HL-60 (cell line): ENCODE results near the gene DDX23.
A peak's percentile ranks its signal among the peaks of the same experiment; 100 is the strongest.

Experiments
- DNase-seq, 2 experiments: peaks; one replicate each; pipeline ENCODE4 v3.0.0-alpha.2; 2010 to 2020; ENCODE audit warnings: low read depth in 1 of 2, low spot score in 1 of 2
- H3K27ac ChIP-seq: fragments of 250-450 bp; sonication (Bioruptor Pico); replicated peaks from 2 replicates; pipeline ENCODE4 v1.5.1; 2020; ENCODE audit warnings: mild to moderate bottlenecking, moderate library complexity
- H3K27me3 ChIP-seq: fragments of 250-450 bp; sonication (Bioruptor Pico); 2 replicates; pipeline ENCODE4 v1.5.1; 2021; ENCODE audit warnings: mild to moderate bottlenecking, moderate library complexity; ENCODE audit not compliant: insufficient read depth, poor library complexity, severe bottlenecking
- H3K4me3 ChIP-seq: replicated peaks from 2 replicates; pipeline ENCODE4 v1.5.1; 2011; ENCODE audit warnings: mild to moderate bottlenecking, control low read depth, low read length; ENCODE audit not compliant: insufficient read depth
- CTCF ChIP-seq: IDR thresholded peaks from one replicate; pipeline ENCODE4 v1.5.1; 2011; ENCODE audit warnings: low read length, control low read depth, inconsistent platforms; ENCODE audit not compliant: insufficient read depth
- GABPA ChIP-seq: IDR thresholded peaks from 2 replicates; pipeline ENCODE4 v1.6.1; 2012; ENCODE audit warnings: low read depth
- POLR2AphosphoS5 ChIP-seq: IDR thresholded peaks from 2 replicates; pipeline ENCODE4 v1.6.1; 2012; ENCODE audit warnings: low read depth
- SPI1 ChIP-seq: IDR thresholded peaks from 2 replicates; pipeline ENCODE4 v1.6.1; 2012; ENCODE audit warnings: low read depth, mild to moderate bottlenecking, borderline replicate concordance
- TF ChIP-seq, protein P1 (sequence below): IDR thresholded peaks from 2 replicates; pipeline ENCODE4 v1.6.1; 2012; ENCODE audit warnings: low read depth; ENCODE audit not compliant: insufficient replicate concordance

Gene DDX23

GRCh38 chr12:48817873-48818830 is 33.8 kb downstream of the DDX23 start, which contains the start of gene CACNB3:
CACNB3 (plus strand) TSS chr12:48818496; CDS start chr12:48818930, 434 bp downstream.
- Histone ChIP-seq H3K27ac (no peak within 1 kb of the TSS), H3K4me3 (peak within 1 kb of the TSS; percentile 59), H3K27me3 (peaks cover 12% of the 10 kb centered on the region)
- TF ChIP-seq CTCF (no peak), GABPA (no peak), SPI1 (no peak), POLR2AphosphoS5 (no peak)
- TF ChIP-seq, protein P1, sequence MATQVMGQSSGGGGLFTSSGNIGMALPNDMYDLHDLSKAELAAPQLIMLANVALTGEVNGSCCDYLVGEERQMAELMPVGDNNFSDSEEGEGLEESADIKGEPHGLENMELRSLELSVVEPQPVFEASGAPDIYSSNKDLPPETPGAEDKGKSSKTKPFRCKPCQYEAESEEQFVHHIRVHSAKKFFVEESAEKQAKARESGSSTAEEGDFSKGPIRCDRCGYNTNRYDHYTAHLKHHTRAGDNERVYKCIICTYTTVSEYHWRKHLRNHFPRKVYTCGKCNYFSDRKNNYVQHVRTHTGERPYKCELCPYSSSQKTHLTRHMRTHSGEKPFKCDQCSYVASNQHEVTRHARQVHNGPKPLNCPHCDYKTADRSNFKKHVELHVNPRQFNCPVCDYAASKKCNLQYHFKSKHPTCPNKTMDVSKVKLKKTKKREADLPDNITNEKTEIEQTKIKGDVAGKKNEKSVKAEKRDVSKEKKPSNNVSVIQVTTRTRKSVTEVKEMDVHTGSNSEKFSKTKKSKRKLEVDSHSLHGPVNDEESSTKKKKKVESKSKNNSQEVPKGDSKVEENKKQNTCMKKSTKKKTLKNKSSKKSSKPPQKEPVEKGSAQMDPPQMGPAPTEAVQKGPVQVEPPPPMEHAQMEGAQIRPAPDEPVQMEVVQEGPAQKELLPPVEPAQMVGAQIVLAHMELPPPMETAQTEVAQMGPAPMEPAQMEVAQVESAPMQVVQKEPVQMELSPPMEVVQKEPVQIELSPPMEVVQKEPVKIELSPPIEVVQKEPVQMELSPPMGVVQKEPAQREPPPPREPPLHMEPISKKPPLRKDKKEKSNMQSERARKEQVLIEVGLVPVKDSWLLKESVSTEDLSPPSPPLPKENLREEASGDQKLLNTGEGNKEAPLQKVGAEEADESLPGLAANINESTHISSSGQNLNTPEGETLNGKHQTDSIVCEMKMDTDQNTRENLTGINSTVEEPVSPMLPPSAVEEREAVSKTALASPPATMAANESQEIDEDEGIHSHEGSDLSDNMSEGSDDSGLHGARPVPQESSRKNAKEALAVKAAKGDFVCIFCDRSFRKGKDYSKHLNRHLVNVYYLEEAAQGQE: no peak
- DNase-seq: peak in 1 of 2 experiments; percentile 52

DNA sequence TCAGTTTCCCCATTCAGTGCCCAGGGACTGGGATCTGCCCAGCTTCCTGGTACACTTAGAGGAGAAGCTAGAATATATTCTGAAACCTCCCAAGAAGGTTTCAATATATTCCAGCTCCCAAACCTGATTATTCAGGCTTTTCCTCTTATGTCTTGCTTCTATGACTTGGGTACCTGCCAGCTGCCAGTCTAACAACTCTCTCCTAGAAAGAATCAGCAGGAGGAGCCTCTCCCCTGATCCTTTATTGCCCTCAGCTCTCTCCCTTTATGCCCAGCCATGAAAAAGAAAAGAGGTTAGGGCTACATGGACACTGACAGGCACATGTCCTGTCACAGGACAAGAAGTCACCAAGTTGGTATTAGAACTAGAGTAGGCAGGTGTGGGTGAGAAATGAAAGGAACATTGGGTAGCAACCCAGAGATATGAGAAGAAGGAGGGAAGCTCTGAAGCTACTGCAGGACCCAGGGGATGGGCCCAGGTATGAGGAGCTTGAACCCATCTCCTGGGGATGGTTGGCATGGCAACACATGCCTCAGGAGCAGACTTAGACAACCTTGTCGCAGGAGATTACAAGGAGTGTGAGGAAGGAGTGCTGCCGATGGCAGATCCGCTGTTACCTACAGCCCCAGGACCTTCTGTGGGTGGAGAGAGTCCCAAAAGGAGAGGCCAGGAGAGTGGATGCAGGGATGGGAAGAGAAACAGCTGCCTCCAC is 35.7 kb downstream of the DDX23 start:
- TF ChIP-seq CTCF (no peak), GABPA (no peak), SPI1 (no peak)
- H3K27me3 ChIP-seq: peaks cover 10% of the 10 kb centered on the region
- DNase-seq: no peak
- H3K4me3 ChIP-seq: no peak overlapping the region
- H3K27ac ChIP-seq: no peak overlapping the region

DNA sequence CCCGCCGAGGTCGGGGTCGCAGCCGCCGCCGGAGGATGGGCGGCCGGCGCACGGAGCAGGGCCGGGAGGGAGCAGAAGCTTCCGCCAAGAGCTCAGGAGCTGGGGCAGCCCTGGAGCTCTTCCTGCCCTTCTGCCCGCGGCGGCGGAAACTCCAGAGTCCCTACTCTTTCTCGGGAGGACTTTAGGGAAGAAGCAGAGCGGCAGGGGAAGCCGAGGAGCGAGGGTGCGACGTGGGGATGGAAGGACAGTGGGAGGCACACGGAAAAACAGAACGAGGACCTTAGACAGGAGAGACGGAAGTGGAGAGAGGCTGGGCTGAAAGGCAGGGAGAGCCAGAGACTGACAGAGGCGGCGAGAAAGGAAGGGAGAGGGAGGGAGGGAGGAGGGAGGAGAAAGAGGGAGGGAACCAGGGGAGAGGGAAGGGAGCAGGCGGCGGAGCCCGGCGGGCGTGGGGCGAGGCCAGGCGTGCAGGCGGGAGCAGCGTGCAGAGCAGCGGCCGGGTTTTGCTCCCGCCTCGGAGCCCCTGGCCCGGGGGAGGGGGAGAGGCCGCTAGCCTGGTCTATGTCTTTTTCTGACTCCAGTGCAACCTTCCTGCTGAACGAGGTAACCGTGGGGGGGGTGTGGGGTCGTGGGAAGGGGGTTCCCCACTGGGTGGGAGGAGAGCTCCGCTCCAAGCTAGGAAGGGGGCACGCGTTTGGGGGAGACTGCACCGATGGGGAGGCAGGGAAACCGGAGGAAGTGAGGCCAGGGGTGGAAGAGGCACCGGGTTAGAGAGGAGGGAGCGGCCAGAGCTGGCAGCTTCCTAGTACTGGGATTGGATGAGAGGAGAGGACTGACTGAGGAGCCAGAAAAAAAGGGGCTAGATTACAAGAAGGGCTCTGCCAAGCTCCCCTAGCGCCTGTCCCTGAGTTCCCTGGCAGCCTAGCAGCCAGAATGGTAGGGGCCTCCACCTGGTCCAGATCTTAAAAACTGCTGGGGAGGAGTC is 36.5 kb downstream of the DDX23 start:
- TF ChIP-seq SPI1 (peak; percentile 61; the same call in 1 of the 2 replicates), CTCF (no peak), POLR2AphosphoS5 (peak; percentile 18)
- Histone ChIP-seq H3K27me3 (peaks cover 10% of the 10 kb centered on the region), H3K27ac (peak overlapping the region; percentile 80), H3K4me3 (peak overlapping the region; percentile 82)
- peak; percentile 84 to 91 for DNase-seq
